ENCODE measurements around the gene HS6ST1.

HS6ST1 gene

DNA sequence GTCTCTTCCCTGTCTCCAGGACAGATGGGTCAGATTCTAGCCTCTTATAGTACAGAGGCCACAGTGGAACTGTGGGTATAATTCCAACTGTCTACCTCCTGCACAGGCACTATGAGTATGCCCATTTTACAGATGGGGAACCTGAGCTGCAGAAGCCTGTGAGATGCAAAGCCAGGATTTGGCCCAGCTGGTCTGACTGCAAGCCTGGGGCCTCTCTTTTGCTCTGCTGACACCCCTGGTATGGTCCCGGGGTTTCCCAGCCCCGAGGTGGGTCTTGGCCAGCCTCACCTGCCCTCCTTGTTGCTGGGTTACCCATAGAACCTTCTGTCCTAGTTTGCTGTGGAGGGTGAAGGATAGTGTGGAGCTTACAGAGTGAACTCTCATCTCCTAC lies 9.8 kb downstream of the HS6ST1 start:
- H3K4me3 ChIP-seq (ENCODE audit: low read depth, low read length) = no peak overlapping the region
- no peak for DNase-seq (ENCODE audit: low read depth)
- TF ChIP-seq, protein P1, sequence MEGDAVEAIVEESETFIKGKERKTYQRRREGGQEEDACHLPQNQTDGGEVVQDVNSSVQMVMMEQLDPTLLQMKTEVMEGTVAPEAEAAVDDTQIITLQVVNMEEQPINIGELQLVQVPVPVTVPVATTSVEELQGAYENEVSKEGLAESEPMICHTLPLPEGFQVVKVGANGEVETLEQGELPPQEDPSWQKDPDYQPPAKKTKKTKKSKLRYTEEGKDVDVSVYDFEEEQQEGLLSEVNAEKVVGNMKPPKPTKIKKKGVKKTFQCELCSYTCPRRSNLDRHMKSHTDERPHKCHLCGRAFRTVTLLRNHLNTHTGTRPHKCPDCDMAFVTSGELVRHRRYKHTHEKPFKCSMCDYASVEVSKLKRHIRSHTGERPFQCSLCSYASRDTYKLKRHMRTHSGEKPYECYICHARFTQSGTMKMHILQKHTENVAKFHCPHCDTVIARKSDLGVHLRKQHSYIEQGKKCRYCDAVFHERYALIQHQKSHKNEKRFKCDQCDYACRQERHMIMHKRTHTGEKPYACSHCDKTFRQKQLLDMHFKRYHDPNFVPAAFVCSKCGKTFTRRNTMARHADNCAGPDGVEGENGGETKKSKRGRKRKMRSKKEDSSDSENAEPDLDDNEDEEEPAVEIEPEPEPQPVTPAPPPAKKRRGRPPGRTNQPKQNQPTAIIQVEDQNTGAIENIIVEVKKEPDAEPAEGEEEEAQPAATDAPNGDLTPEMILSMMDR (IDR thresholded peaks at IDR 0.05; ENCODE audit: insufficient read depth, low read depth, low read length, missing control alignments) = no peak

DNA sequence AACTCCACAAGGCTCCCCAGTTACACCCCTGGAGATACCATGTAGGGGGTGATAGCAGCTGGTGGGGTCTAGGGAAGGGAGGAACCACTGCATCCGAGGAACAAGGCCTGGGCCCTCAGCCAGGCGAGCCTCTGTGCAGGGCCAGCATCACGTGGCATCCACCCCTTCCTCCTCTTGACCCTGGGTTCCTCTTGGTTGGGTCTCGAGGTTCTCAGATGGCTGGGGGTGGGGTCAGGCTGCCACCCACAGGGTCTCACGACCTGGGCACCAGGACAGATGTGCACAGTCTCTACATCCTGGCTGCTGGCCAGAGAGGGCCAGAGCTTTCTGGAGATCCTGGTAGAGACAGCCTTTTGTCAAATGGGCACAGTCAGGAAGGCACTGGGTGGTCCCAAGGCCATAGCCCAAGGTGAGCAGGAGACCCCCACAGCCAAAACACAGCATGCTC lies 10.4 kb downstream of the HS6ST1 start:
- no peak overlapping the region for H3K4me3 ChIP-seq (ENCODE audit: low read depth, low read length)
- no peak for DNase-seq (ENCODE audit: low read depth)
- TF ChIP-seq, protein P1 (IDR thresholded peaks at IDR 0.05; ENCODE audit: insufficient read depth, low read depth, low read length, missing control alignments) = no peak

DNA sequence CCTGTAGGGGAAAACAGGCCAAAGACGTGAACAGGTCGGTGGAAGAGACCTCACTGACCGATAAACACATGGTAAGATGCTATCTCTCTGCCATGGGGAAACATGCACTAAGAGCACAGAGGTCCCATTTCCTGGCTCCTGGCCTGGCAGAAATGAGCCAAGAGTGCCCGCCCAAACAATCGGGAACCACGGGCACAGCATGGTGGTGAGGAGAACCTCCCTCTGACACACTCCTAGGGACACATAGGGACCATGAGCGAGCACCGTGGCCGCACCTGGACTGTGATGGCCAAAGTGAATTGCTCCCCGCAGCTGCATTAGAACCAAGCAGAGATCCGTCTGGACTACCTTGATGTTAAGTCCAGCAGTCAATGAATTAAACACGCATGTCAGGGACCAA lies 11.1 kb downstream of the HS6ST1 start:
- no peak for DNase-seq (ENCODE audit: low read depth)
- TF ChIP-seq, protein P1 (IDR thresholded peaks at IDR 0.05; ENCODE audit: insufficient read depth, low read depth, low read length, missing control alignments) = no peak
- no peak overlapping the region for H3K4me3 ChIP-seq (ENCODE audit: low read depth, low read length)

DNA sequence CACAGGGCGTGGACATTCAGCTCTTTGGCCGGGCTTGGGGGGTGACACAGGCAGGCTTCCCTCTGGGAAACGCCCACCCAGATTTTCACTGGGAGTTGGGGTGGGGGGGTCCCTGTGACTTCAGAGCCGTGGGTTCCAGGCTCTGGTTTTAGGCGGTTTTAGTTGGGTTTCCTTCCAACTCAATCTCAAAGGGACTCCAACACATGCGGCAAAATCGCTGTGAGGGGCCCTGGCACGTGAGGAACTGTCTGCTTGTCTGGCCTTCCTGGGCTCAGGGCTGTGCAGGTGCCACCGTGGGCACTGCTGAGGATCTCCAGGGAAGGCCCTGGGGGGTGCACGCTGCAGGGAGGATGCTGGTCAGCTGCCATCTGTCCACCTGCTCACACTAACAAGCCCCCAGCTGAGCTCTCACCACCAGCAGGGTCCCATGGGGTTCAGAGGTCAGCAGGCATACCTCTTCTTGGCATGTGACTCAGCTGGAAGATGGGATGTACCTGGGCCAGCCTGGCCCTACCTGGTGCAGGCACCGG lies 11.7 kb downstream of the HS6ST1 start:
- TF ChIP-seq, protein P1 (IDR thresholded peaks at IDR 0.05; ENCODE audit: insufficient read depth, low read depth, low read length, missing control alignments) = no peak
- DNase-seq (ENCODE audit: low read depth) = no peak
- no peak overlapping the region for H3K4me3 ChIP-seq (ENCODE audit: low read depth, low read length)

DNA sequence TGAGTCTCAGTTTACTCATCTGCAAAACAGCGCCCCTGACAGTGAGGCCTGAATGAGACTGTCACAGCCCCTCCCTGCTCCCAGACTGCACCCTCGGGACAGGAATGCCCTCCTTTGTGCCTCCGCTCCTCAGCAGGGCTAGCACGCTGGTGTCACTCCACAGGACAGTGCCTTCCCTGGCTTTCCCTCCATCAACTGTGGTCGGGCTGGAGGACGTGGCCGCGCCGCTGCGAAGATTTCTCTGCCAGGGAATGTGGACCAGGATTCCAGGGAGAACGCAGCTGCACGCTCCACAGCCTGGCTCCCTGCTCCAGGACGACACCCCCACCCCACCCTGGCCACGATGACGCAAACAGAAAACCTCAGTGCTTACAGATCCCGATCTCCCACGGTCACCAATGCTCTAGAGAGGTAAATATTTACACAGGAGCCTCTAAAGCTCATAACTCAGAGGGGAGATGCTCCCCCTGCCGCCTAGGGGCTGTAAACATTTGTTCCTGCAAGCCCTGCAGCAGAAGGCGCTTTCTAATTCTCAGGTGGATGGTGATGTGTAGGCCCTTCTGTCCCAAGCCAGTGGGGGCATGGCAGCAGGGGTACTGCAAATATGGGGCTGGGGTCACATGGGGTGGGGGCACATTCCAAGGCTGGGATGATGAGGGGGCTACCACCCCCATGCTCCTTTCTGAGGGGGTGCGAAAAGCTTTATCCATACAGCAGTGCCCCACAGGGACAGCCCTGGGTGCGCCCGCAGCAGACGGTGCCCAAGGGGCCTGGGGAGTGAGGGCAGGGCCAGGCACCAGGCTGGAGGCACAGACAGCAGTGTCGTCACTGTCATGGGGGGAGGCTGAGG lies 12.4 kb downstream of the HS6ST1 start:
- H3K4me3 ChIP-seq (ENCODE audit: low read depth, low read length) = no peak overlapping the region
- TF ChIP-seq, protein P1 (IDR thresholded peaks at IDR 0.05; ENCODE audit: insufficient read depth, low read depth, low read length, missing control alignments) = no peak
- no peak for DNase-seq (ENCODE audit: low read depth)

DNA sequence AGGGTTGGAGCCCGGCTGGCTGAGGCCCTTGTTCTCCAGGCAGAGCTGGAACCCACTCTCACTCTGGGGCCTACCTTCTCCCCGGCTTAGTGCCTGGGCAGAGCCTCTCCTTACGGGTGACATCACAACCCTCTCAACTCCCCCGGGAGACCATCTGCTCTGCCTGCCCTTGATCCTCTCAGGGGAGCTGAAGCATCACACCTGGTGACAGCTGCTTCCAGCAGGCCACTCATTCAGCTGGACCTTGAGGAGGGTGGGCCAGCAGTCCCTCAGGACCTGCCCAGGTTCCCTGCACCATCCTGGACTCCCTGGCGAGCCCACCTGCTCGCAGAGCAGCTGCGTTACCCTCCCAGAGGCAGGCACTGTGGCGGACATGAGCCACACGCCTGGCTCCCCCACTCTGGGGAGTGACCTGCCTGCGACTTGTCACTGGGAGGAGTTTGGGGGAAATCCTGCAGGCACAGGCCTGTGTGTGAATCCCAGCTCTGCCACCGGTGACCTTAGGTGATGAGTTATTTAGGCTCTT lies 13.1 kb downstream of the HS6ST1 start:
- DNase-seq (ENCODE audit: low read depth) = peak; percentile 27
- H3K4me3 ChIP-seq (ENCODE audit: low read depth, low read length) = no peak overlapping the region
- TF ChIP-seq, protein P1 (IDR thresholded peaks at IDR 0.05; ENCODE audit: insufficient read depth, low read depth, low read length, missing control alignments) = no peak
